Effector memory CD4-positive, alpha-beta T cell (primary cell): ENCODE measurements around the gene GDPD4.

ENCODE experiments used
- DNase-seq, 3 donors: peaks; one replicate each; pipeline ENCODE4 v3.0.0-alpha.2; 2020
- H3K27ac ChIP-seq: 2 replicates; pipeline ENCODE4 v1.7.0; 2013; ENCODE audit warnings: mild to moderate bottlenecking, low read length, moderate library complexity; ENCODE audit not compliant: insufficient read depth, poor library complexity, severe bottlenecking
- H3K27me3 ChIP-seq: replicated peaks from 2 replicates; pipeline ENCODE4 v1.7.0; 2013; ENCODE audit warnings: mild to moderate bottlenecking, low read length; ENCODE audit not compliant: insufficient read depth, control insufficient read depth, poor library complexity, severe bottlenecking
- H3K36me3 ChIP-seq: 2 replicates; pipeline ENCODE4 v1.7.0; 2013; ENCODE audit warnings: mild to moderate bottlenecking, low read length, moderate library complexity; ENCODE audit not compliant: control insufficient read depth, insufficient read depth
- H3K4me1 ChIP-seq: 2 replicates; pipeline ENCODE4 v1.7.0; 2013; ENCODE audit warnings: low read length, mild to moderate bottlenecking; ENCODE audit not compliant: control insufficient read depth, insufficient read depth, poor library complexity, severe bottlenecking
- H3K4me3 ChIP-seq: 2 replicates; pipeline ENCODE4 v1.7.0; 2013; ENCODE audit warnings: low read length, low read depth, mild to moderate bottlenecking; ENCODE audit not compliant: insufficient read depth, poor library complexity, severe bottlenecking
- H3K9me3 ChIP-seq: 2 replicates; pipeline ENCODE4 v1.7.0; 2013; ENCODE audit warnings: mild to moderate bottlenecking, low read length, moderate library complexity; ENCODE audit not compliant: control insufficient read depth

Gene GDPD4

DNA sequence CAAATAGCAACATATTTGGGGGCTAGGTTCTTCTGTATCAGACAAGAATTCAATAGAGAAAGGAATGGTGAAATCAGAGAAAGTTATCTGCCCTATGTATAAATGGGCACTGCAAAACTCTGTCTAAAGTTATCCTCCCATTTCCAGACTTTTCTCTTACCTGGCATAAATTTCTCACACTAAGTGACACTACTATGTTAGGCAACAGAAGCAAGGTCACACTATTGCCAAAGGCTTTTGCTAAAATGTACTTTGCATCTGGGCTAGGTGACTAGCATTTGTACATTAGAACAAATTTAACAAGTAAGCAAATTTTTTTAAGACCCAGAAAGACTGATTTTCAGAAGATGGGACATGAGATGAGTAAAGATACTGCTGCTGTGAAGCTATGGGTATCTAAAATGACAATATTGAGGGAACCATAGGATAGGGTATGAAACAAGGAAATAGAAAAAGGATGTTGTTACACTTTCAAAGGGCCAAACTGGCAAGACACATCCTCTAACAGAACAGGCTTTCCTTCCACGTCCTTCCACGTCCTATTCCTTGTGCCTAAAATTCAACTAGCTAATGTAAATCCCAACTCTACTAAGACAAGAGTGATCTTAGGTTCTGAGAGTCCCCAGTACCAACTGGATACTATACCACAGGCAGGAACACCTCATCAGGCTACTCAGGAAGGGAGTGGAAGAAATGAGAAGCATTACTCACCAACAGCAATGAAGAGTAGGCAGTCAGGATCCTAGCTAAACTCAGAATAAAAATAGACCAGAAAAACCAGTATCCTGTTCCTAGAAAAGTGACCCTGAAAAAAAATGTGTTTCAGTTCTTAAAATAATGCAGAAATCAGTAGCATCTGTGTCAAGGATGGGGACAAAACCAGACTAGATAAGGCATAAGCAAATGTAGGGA lies 22.6 kb downstream of the GDPD4 start:
- no peaks in the 10 kb centered on the region for H3K9me3 ChIP-seq
- no peak overlapping the region for H3K27ac ChIP-seq
- no peaks in the 10 kb centered on the region for H3K36me3 ChIP-seq
- DNase-seq: no peak
- no peaks in the 10 kb centered on the region for H3K27me3 ChIP-seq
- H3K4me3 ChIP-seq: no peak overlapping the region
- no peaks in the 10 kb centered on the region for H3K4me1 ChIP-seq

- DNase-seq: no peak
- Histone ChIP-seq H3K4me3 (no peak overlapping the region), H3K9me3 (no peaks in the 10 kb centered on the region), H3K4me1 (no peaks in the 10 kb centered on the region), H3K27me3 (no peaks in the 10 kb centered on the region), H3K36me3 (no peaks in the 10 kb centered on the region), H3K27ac (no peak overlapping the region)
These were observed 25.2 kb downstream of the GDPD4 start for GRCh38 chr11:77276271-77276670.

GRCh38 chr11:77270921-77271320 lies 30.6 kb downstream of the GDPD4 start:
- H3K36me3 ChIP-seq: no peaks in the 10 kb centered on the region
- H3K4me1 ChIP-seq: no peaks in the 10 kb centered on the region
- no peak overlapping the region for H3K27ac ChIP-seq
- H3K4me3 ChIP-seq: no peak overlapping the region
- DNase-seq: no peak
- H3K9me3 ChIP-seq: no peaks in the 10 kb centered on the region
- no peaks in the 10 kb centered on the region for H3K27me3 ChIP-seq

- DNase-seq: no peak
These were observed 31.9 kb downstream of the GDPD4 start for GRCh38 chr11:77269484-77270123.

GRCh38 chr11:77267962-77268361 lies 33.5 kb downstream of the GDPD4 start:
- Histone ChIP-seq H3K36me3 (no peaks in the 10 kb centered on the region), H3K4me1 (no peaks in the 10 kb centered on the region), H3K27ac (no peak overlapping the region), H3K27me3 (no peaks in the 10 kb centered on the region), H3K4me3 (no peak overlapping the region), H3K9me3 (no peaks in the 10 kb centered on the region)
- no peak for DNase-seq

More at GRCh38 chr11:77269484-77270123, 31.9 kb downstream of the GDPD4 start:
- Histone ChIP-seq H3K9me3 (no peaks in the 10 kb centered on the region), H3K27ac (no peak overlapping the region), H3K27me3 (no peaks in the 10 kb centered on the region), H3K36me3 (no peaks in the 10 kb centered on the region), H3K4me1 (no peaks in the 10 kb centered on the region), H3K4me3 (no peak overlapping the region)

DNA sequence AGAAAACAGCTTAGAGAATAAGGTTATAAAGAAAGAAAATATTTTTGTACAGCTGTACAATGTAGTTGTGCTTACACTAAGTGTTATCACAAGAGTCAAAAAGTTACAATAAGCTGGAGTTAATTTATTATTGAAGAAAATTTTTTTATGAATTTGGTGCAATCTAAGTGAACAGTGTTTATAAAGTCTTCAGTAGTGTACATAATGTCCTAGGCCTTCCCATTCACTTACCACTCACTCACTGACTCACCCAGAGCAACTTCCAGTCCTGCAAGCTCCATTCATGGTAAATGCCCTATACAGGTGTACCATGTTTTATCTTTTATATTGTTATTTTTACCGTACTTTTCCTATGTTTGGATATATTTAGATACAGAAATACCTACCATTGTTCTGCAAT lies 34.7 kb downstream of the GDPD4 start:
- Histone ChIP-seq H3K9me3 (no peaks in the 10 kb centered on the region), H3K27ac (no peak overlapping the region), H3K36me3 (no peaks in the 10 kb centered on the region), H3K27me3 (no peaks in the 10 kb centered on the region), H3K4me1 (no peaks in the 10 kb centered on the region), H3K4me3 (no peak overlapping the region)
- no peak for DNase-seq

DNA sequence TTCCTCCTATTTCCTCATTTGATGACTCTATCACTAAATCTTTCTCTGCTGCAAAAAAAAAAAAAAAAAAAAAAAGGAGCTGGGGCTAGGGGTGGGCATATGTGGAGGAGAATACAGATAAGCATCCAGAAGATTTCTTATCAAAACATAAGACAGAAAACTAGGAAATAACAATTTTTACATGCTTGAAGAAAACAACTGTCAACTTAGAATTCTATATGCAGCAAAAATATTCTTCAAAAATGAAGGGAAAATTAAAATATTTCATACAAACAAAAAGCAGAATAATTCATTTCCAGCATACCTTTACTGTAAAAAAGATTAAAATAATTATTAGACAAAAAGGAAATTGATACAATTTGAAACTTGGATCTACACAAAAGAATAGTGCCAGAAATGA lies 38.7 kb downstream of the GDPD4 start:
- DNase-seq: no peak
- no peak overlapping the region for H3K27ac ChIP-seq
- no peaks in the 10 kb centered on the region for H3K36me3 ChIP-seq
- no peak overlapping the region for H3K4me3 ChIP-seq
- H3K9me3 ChIP-seq: no peaks in the 10 kb centered on the region
- H3K4me1 ChIP-seq: no peaks in the 10 kb centered on the region
- peaks cover 3% of the 10 kb centered on the region for H3K27me3 ChIP-seq

DNA sequence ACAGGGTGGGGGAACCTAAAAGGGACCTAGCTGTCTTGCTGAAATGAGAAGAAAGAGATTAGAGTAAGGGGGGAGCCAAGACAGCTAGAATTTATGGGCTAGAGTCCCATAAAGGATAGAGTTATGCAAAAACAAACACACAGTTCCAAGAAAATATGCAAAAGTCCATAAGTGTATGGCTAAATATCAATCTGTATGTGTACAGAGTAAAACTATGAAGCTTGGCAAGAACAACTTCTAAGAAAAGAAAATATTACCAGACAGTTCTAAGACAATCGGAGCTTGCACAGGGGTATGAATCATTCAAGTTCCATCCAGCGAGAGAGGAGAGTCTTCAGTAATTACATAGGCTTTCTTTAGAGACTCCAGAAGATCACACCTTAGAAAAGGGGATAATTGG lies 41.8 kb downstream of the GDPD4 start:
- Histone ChIP-seq H3K36me3 (no peaks in the 10 kb centered on the region), H3K27me3 (peaks cover 3% of the 10 kb centered on the region), H3K9me3 (no peaks in the 10 kb centered on the region), H3K27ac (no peak overlapping the region), H3K4me1 (no peaks in the 10 kb centered on the region), H3K4me3 (no peak overlapping the region)
- DNase-seq: no peak

- DNase-seq: no peak
- Histone ChIP-seq H3K27ac (no peak overlapping the region), H3K36me3 (no peaks in the 10 kb centered on the region), H3K9me3 (peaks cover 2% of the 10 kb centered on the region), H3K27me3 (no peaks in the 10 kb centered on the region), H3K4me3 (no peak overlapping the region), H3K4me1 (no peaks in the 10 kb centered on the region)
These were observed 47.8 kb downstream of the GDPD4 start for GRCh38 chr11:77253690-77254089.

DNA sequence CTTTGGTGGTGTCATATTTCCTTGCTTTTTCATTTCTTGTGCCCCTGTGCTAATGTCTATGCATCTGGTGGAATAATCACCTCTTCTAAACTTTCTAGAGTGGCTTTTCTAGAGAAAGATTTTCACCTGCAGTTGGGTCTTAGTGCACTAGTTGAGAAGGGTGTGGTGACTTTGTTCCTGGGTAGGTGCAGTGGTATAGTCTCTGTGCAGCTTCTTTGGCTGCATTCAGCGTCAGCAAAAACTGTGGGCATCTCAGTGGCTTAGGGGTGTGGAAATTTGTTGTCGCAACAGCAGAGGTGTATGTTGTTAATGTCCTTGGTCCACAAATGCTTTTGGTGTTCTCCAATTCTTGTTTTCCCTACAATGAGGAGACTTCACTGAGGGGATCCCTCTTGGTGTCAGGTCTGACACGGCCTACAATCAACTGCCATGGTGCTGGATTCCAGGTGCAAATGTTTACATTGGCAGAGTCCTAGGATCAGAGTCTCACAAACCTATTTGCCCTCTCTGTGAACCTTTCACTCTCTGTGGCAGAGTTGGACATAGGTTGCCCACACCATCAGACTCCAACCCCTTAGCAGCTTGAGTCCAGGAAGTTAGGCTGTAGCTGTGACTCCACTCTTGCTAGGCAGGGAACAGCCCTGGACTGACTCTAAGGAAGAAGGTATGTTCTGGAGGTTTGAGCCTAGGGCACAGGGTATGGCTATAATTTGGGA lies 48.8 kb downstream of the GDPD4 start:
- Histone ChIP-seq H3K9me3 (peaks cover 2% of the 10 kb centered on the region), H3K4me3 (no peak overlapping the region), H3K4me1 (no peaks in the 10 kb centered on the region), H3K27ac (no peak overlapping the region), H3K27me3 (no peaks in the 10 kb centered on the region), H3K36me3 (no peaks in the 10 kb centered on the region)
- no peak for DNase-seq
